ENCODE measurements around the gene CAPZB.

- no peak for TF ChIP-seq CTCF (IDR thresholded peaks at IDR 0.05; ENCODE audit: borderline replicate concordance, extremely low read depth, low read length, poor library complexity, severe bottlenecking)
- no peak for TF ChIP-seq EZH2 (IDR thresholded peaks at IDR 0.05; ENCODE audit: borderline replicate concordance, low read depth, low read length, severe bottlenecking)
Measured at GRCh38 chr1:19484338-19484797, 971 bp downstream of the CAPZB start.

Data from DND-41 (cell line).